ENCODE data around the gene ATP8A1. TPM values are rescaled to one million over a fixed set of nuclear protein-coding genes. Genes with fewer than 3 reads are reported as not detected.

Gene ATP8A1
- total RNA-seq, 1 experiment from 2014 or later, result 0.80 TPM

GRCh38 chr4:42638993-42639392 lies 17.9 kb downstream of the ATP8A1 start:
- ChIA-PET CTCF (no interaction called here), POLR2A (no interaction called here)
- in situ Hi-C loops (cut with HindIII; ENCODE audit: low pct_unique_long_range_greater_than_20kb, low sequenced_read_pairs) (no loop called here), intact Hi-C loops (cut with micrococcal nuclease; ENCODE audit: unreplicated experiment) (no loop called here)
- TF ChIP-seq REST (IDR thresholded peaks at IDR 0.05; ENCODE audit: insufficient read depth in 1 of 2, low read depth in 2 of 2, low read length in 1 of 2) (no peak), SIN3A (IDR thresholded peaks at IDR 0.05; ENCODE audit: borderline replicate concordance, insufficient read depth, low read depth, low read length) (no peak), CTCF (IDR thresholded peaks at IDR 0.05) (no peak), POLR2AphosphoS5 (IDR thresholded peaks at IDR 0.05; ENCODE audit: low read depth, low read length) (no peak), TCF7L2 (IDR thresholded peaks at IDR 0.05; ENCODE audit: low read depth, low read length) (no peak)
- no TSS peak for BruUV-seq (replicated peaks)
- no peak overlapping the region for H3K4me3 ChIP-seq (ENCODE audit: low read depth in 2 of 2, low read length in 2 of 2)
- DNase-seq (ENCODE audit: low read depth, low spot score) (no peak), ATAC-seq (no peak)
- no peaks in the 10 kb centered on the region for H3K9me3 ChIP-seq (ENCODE audit: control insufficient read depth, insufficient read depth, low read depth, low read length)
- no peaks in the 10 kb centered on the region for H3K36me3 ChIP-seq (ENCODE audit: control insufficient read depth, insufficient read depth, low read length)
- no peak overlapping the region for H3K27ac ChIP-seq (ENCODE audit: low read length)
- H3K27me3 ChIP-seq (ENCODE audit: control insufficient read depth, insufficient read depth, low read length), result no peaks in the 10 kb centered on the region
- H3K4me1 ChIP-seq (ENCODE audit: control insufficient read depth, insufficient read depth, low read length), result no peaks in the 10 kb centered on the region

- in situ Hi-C loops (cut with HindIII; ENCODE audit: low pct_unique_long_range_greater_than_20kb, low sequenced_read_pairs), result no loop called here
- no peak for DNase-seq (ENCODE audit: low read depth, low spot score)
Observed at GRCh38 chr4:42638321-42638720, 18.6 kb downstream of the ATP8A1 start.

More at GRCh38 chr4:42638321-42638720, 18.6 kb downstream of the ATP8A1 start:
- Histone ChIP-seq H3K4me3 (ENCODE audit: low read depth in 2 of 2, low read length in 2 of 2) (no peak overlapping the region), H3K36me3 (ENCODE audit: control insufficient read depth, insufficient read depth, low read length) (no peaks in the 10 kb centered on the region), H3K4me1 (ENCODE audit: control insufficient read depth, insufficient read depth, low read length) (no peaks in the 10 kb centered on the region), H3K27ac (ENCODE audit: low read length) (no peak overlapping the region), H3K27me3 (ENCODE audit: control insufficient read depth, insufficient read depth, low read length) (no peaks in the 10 kb centered on the region), H3K9me3 (ENCODE audit: control insufficient read depth, insufficient read depth, low read depth, low read length) (no peaks in the 10 kb centered on the region)
- ChIA-PET POLR2A (no interaction called here), CTCF (no interaction called here)
- intact Hi-C loops (cut with micrococcal nuclease; ENCODE audit: unreplicated experiment), result no loop called here
- ATAC-seq, result no peak
- TF ChIP-seq POLR2AphosphoS5 (IDR thresholded peaks at IDR 0.05; ENCODE audit: low read depth, low read length) (no peak), SIN3A (IDR thresholded peaks at IDR 0.05; ENCODE audit: borderline replicate concordance, insufficient read depth, low read depth, low read length) (no peak), TCF7L2 (IDR thresholded peaks at IDR 0.05; ENCODE audit: low read depth, low read length) (no peak), CTCF (IDR thresholded peaks at IDR 0.05) (no peak), REST (IDR thresholded peaks at IDR 0.05; ENCODE audit: insufficient read depth in 1 of 2, low read depth in 2 of 2, low read length in 1 of 2) (no peak)
- no TSS peak for BruUV-seq (replicated peaks)
